Smooth muscle cell (in vitro differentiated cells): ENCODE measurements around the gene DCAF10. TPM values are rescaled to one million over a fixed set of nuclear protein-coding genes. Genes with fewer than 3 reads are reported as not detected.

Experiments
- DNase-seq: peaks from one replicate; lab custom pipeline; 2025; ENCODE audit not compliant: unreplicated experiment; lab: John Stamatoyannopoulos, UW
- H2AFZ ChIP-seq: fragments of 200-600 bp; sonication (generic); 2 replicates; pipeline ENCODE4 v1.6.0; 2016; ENCODE audit warnings: antibody characterized with exemption, low read depth, mild to moderate bottlenecking
- H3F3A ChIP-seq: fragments of 200-600 bp; sonication (generic); 2 replicates; pipeline ENCODE4 v1.6.0; 2017; ENCODE audit warnings: antibody characterized with exemption, low read depth
- H3K27ac ChIP-seq: fragments of 200-600 bp; sonication (generic); 2 replicates; pipeline ENCODE4 v1.5.1; 2016; ENCODE audit warnings: low read depth, mild to moderate bottlenecking
- H3K27me3 ChIP-seq: fragments of 200-600 bp; sonication (generic); 2 replicates; pipeline ENCODE4 v1.6.1; 2016; ENCODE audit warnings: low read depth, mild to moderate bottlenecking
- H3K36me3 ChIP-seq: fragments of 200-600 bp; sonication (generic); 2 replicates; pipeline ENCODE4 v1.5.1; 2016; ENCODE audit warnings: low read depth
- H3K4me1 ChIP-seq: fragments of 200-600 bp; sonication (generic); 2 replicates; pipeline ENCODE4 v1.5.1; 2016; ENCODE audit warnings: low read depth
- H3K4me2 ChIP-seq: fragments of 200-600 bp; sonication (generic); 2 replicates; pipeline ENCODE4 v1.6.0; 2016; ENCODE audit warnings: mild to moderate bottlenecking
- H3K4me3 ChIP-seq: fragments of 200-600 bp; sonication (generic); 2 replicates; pipeline ENCODE4 v1.5.1; 2016; ENCODE audit warnings: mild to moderate bottlenecking
- H3K79me2 ChIP-seq: fragments of 200-600 bp; sonication (generic); 2 replicates; pipeline ENCODE4 v1.6.0; 2016; ENCODE audit warnings: low read depth, mild to moderate bottlenecking
- H3K9ac ChIP-seq: fragments of 200-600 bp; sonication (generic); 2 replicates; pipeline ENCODE4 v1.6.0; 2016; ENCODE audit warnings: low read depth
- H3K9me3 ChIP-seq: fragments of 200-600 bp; sonication (generic); replicated peaks from 2 replicates; pipeline ENCODE4 v1.5.1; 2016; ENCODE audit warnings: low read depth
- H4K20me1 ChIP-seq: fragments of 200-600 bp; sonication (generic); 2 replicates; pipeline ENCODE4 v1.6.0; 2016; ENCODE audit warnings: low read depth
- WGBS: methylation state at CpG from one replicate; pipeline ENCODE4 v1.1.7; 2016; ENCODE audit warnings: low lambda C conversion rate; 5-methylcytosine and 5-hydroxymethylcytosine counted together
- polyA plus RNA-seq: library from polyadenylated mRNA; unstranded; fragments of >200 nt; fragmentation: Nextera tagmentation; extraction: Ambion mirVana; gene quantifications from 2 replicates; pipeline ENCODE4 v1.2.1, GENCODE V29; 2016
- total RNA-seq: library from RNA; depleted of rRNA; stranded (reverse); fragments of >200 nt; gene quantifications from 2 replicates; pipeline ENCODE4 v1.2.3, GENCODE V29; 2014
- TF ChIP-seq, protein P1 (sequence below): fragments of 200-600 bp; sonication (generic); IDR thresholded peaks from 2 replicates; pipeline ENCODE4 v1.5.1; 2017; ENCODE audit warnings: borderline replicate concordance, mild to moderate bottlenecking, antibody characterized with exemption; ENCODE audit not compliant: insufficient read depth, poor library complexity, severe bottlenecking

Gene DCAF10
- total and polyA plus RNA-seq, 2 experiments from 2014 or later = 35.6 to 77.0 TPM

DNA sequence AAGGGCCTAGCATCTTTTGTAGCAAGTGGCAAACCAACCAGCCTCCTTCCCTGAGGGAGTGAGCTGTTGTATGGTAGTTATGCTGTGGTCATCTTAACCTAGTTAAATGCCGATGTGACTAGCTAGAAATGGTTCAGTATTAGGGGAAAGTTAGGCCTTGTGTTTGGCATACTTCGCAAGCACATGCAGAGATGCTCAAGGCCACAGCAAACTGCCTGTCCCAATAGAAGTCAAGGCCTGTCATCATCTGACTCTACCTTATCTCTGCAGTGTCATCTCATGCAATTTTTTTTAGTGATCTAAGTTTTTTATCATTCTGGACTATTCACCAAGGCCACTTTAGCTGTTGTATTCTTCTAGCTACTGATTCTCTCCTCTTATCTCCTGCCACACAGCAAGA lies 10.5 kb upstream of the DCAF10 start:
- H2AFZ ChIP-seq = no peak overlapping the region
- H3K79me2 ChIP-seq = peaks cover 3% of the 10 kb centered on the region
- H4K20me1 ChIP-seq = no peaks in the 10 kb centered on the region
- H3K27ac ChIP-seq = no peak overlapping the region
- H3F3A ChIP-seq = no peaks in the 10 kb centered on the region
- H3K4me3 ChIP-seq = no peak overlapping the region
- no peak overlapping the region for H3K9ac ChIP-seq
- H3K4me1 ChIP-seq = peaks cover 3% of the 10 kb centered on the region
- 98% methylated on average over 2 of the region's 2 CpGs for WGBS
- no peaks in the 10 kb centered on the region for H3K9me3 ChIP-seq
- H3K27me3 ChIP-seq = no peaks in the 10 kb centered on the region
- DNase-seq = no peak
- TF ChIP-seq, protein P1, sequence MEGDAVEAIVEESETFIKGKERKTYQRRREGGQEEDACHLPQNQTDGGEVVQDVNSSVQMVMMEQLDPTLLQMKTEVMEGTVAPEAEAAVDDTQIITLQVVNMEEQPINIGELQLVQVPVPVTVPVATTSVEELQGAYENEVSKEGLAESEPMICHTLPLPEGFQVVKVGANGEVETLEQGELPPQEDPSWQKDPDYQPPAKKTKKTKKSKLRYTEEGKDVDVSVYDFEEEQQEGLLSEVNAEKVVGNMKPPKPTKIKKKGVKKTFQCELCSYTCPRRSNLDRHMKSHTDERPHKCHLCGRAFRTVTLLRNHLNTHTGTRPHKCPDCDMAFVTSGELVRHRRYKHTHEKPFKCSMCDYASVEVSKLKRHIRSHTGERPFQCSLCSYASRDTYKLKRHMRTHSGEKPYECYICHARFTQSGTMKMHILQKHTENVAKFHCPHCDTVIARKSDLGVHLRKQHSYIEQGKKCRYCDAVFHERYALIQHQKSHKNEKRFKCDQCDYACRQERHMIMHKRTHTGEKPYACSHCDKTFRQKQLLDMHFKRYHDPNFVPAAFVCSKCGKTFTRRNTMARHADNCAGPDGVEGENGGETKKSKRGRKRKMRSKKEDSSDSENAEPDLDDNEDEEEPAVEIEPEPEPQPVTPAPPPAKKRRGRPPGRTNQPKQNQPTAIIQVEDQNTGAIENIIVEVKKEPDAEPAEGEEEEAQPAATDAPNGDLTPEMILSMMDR = no peak
- no peak overlapping the region for H3K4me2 ChIP-seq
- no peaks in the 10 kb centered on the region for H3K36me3 ChIP-seq

DNA sequence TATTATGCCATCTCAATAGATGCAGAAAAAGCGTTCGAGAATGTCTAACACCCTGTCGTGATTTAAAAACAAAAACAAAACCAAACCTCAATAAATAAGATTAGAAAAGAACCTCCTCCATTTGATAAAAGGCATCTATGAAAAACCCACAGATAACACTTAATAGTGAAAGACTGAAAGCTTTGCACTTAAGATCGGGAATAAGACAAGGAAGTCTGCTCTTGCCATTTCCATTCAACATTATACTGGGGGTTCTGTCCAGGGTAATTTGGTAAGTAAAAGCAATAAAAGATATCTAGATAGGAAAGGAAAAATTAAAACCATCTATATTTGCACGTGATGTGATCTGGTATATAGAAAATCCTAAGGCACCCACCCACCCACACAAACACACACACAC lies 8.5 kb upstream of the DCAF10 start:
- TF ChIP-seq, protein P1 = no peak
- H3K79me2 ChIP-seq = no peaks in the 10 kb centered on the region
- no peaks in the 10 kb centered on the region for H3K36me3 ChIP-seq
- H3F3A ChIP-seq = no peaks in the 10 kb centered on the region
- H2AFZ ChIP-seq = no peak overlapping the region
- no peaks in the 10 kb centered on the region for H3K4me1 ChIP-seq
- no peaks in the 10 kb centered on the region for H3K27me3 ChIP-seq
- H3K4me2 ChIP-seq = no peak overlapping the region
- no peak overlapping the region for H3K4me3 ChIP-seq
- H3K9me3 ChIP-seq = no peaks in the 10 kb centered on the region
- H4K20me1 ChIP-seq = no peaks in the 10 kb centered on the region
- 78% methylated on average over 5 of the region's 5 CpGs for WGBS
- DNase-seq = no peak
- no peak overlapping the region for H3K9ac ChIP-seq
- H3K27ac ChIP-seq = no peak overlapping the region

DNA sequence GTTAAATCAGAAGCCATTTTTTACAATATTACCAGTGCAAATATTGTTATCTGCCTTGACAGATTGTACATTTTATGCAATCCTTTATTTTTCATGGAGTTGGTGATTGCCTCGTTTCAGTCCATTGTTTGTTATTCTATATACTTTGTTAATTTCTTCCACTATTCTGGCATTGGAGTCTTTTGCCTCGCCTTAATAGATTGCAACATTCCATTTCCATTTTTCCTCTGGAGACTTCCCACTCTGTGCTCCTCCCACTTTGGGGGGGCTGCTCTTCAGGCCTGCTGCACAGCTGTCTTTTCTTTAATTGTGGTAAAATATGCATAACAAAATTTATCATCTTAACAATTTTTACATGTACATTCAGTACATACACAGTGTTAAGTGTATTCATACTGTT lies 4.4 kb upstream of the DCAF10 start:
- H2AFZ ChIP-seq = no peak overlapping the region
- no peaks in the 10 kb centered on the region for H3K27me3 ChIP-seq
- TF ChIP-seq, protein P1 = no peak
- H3K9ac ChIP-seq = no peak overlapping the region
- peaks cover 3% of the 10 kb centered on the region for H4K20me1 ChIP-seq
- no peak overlapping the region for H3K4me3 ChIP-seq
- H3F3A ChIP-seq = no peaks in the 10 kb centered on the region
- H3K4me1 ChIP-seq = peaks cover 5% of the 10 kb centered on the region
- peaks cover 4% of the 10 kb centered on the region for H3K79me2 ChIP-seq
- no peak overlapping the region for H3K27ac ChIP-seq
- DNase-seq = no peak
- no peaks in the 10 kb centered on the region for H3K9me3 ChIP-seq
- no peak overlapping the region for H3K4me2 ChIP-seq
- 89% methylated on average over 2 of the region's 2 CpGs for whole genome bisulfite sequencing
- no peaks in the 10 kb centered on the region for H3K36me3 ChIP-seq

DNA sequence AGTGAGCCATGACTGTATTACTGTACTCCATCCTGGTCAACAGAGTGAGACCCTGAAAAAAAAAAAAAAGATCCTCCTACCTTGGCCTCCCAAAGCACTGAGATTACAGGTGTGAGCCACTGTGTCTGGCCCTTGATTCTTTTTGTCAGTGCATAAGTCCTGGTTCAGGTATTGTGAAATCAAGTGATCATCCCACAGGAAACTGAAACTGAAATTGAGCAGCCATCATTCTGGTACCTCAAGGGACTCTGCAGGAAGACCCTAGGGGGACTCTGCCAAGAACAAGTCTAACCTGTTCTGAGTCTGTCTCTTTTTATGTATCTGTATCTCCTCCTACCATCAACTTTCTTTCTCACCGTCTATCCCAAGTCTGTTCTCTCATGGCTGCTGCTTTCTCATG lies 1.9 kb upstream of the DCAF10 start:
- Histone ChIP-seq H3K9me3 (no peaks in the 10 kb centered on the region), H3K79me2 (peaks cover 29% of the 10 kb centered on the region), H3K4me3 (no peak overlapping the region), H3K4me1 (peaks cover 24% of the 10 kb centered on the region), H4K20me1 (peaks cover 27% of the 10 kb centered on the region), H3K4me2 (no peak overlapping the region), H3F3A (no peaks in the 10 kb centered on the region), H2AFZ (no peak overlapping the region), H3K27me3 (no peaks in the 10 kb centered on the region), H3K27ac (no peak overlapping the region), H3K9ac (no peak overlapping the region), H3K36me3 (no peaks in the 10 kb centered on the region)
- WGBS = 75% methylated on average over 1 of the region's 1 CpG
- DNase-seq = no peak
- TF ChIP-seq, protein P1 = no peak
